IMR-90 (cell line): ENCODE results near the gene GPR15. TPM values are rescaled to one million over a fixed set of nuclear protein-coding genes. Genes with fewer than 3 reads are reported as not detected.

Experiments
- ATAC-seq: fragments of 200-7000 bp; cut with Tn5 transposase; 2 replicates; pipeline ENCODE4 v1.9.1; 2020; ENCODE audit warnings: low read depth, mild to moderate bottlenecking, moderate library complexity
- BruUV-seq: library from RNA; stranded (reverse); fragments of 400-500 nt; replicated peaks from 2 replicates; lab custom pipeline; 2021; lab: Mats Ljungman, UMichigan
- CTCF ChIA-PET: fragments of 300-600 bp; formaldehyde crosslinking; extraction: SDS; loops from one replicate; lab custom pipeline; 2021; ENCODE audit warnings: antibody characterized with exemption; lab: Yijun Ruan, JAX
- POLR2A ChIA-PET: fragments of 300-600 bp; sonication (Branson Sonifier 250); formaldehyde crosslinking; loops from one replicate; lab custom pipeline; 2022; ENCODE audit warnings: antibody characterized with exemption; ENCODE audit not compliant: unreplicated experiment; lab: Charles Lee
- DNase-seq: peaks from one replicate; pipeline ENCODE4 v3.0.0; 2013
- H2AFZ ChIP-seq: replicated peaks from 2 replicates; pipeline ENCODE3; 2013; ENCODE audit warnings: low read length, mild to moderate bottlenecking; ENCODE audit not compliant: poor library complexity
- H2AK5ac ChIP-seq: 2 replicates; pipeline ENCODE4 v1.6.1; 2013; ENCODE audit warnings: low read depth, low read length, inconsistent platforms
- H2AK9ac ChIP-seq: replicated peaks from 2 replicates; pipeline ENCODE3; 2013; ENCODE audit warnings: mild to moderate bottlenecking, low read depth, low read length, moderate library complexity; ENCODE audit not compliant: poor library complexity
- H2BK120ac ChIP-seq: 2 replicates; pipeline ENCODE4 v1.6.1; 2013; ENCODE audit warnings: low read depth, low read length, inconsistent platforms
- H2BK15ac ChIP-seq: 3 replicates; pipeline ENCODE4 v1.6.1; 2013; ENCODE audit warnings: low read depth, low read length, inconsistent platforms
- H2BK20ac ChIP-seq: 2 replicates; pipeline ENCODE4 v1.6.1; 2013; ENCODE audit warnings: low read depth, mild to moderate bottlenecking, inconsistent platforms, low read length, moderate library complexity
- H2BK5ac ChIP-seq: 2 replicates; pipeline ENCODE4 v1.6.1; 2013; ENCODE audit warnings: mild to moderate bottlenecking, low read depth, low read length, inconsistent platforms; ENCODE audit not compliant: poor library complexity, severe bottlenecking
- H3K14ac ChIP-seq: replicated peaks from 2 replicates; pipeline ENCODE4 v1.6.1; 2013; ENCODE audit warnings: low read depth, low read length, inconsistent platforms
- H3K18ac ChIP-seq: 2 replicates; pipeline ENCODE4 v1.6.1; 2013; ENCODE audit warnings: low read depth, low read length, control low read depth
- H3K23ac ChIP-seq: 2 replicates; pipeline ENCODE4 v1.6.1; 2013; ENCODE audit warnings: low read depth, low read length, inconsistent platforms
- H3K27ac ChIP-seq: 2 replicates; pipeline ENCODE4 v1.5.1; 2013; ENCODE audit warnings: mild to moderate bottlenecking, control low read depth, low read length; ENCODE audit not compliant: insufficient read depth
- H3K27me3 ChIP-seq: 2 replicates; pipeline ENCODE4 v1.6.1; 2013; ENCODE audit warnings: low read length; ENCODE audit not compliant: control insufficient read depth, insufficient read depth
- H3K36me3 ChIP-seq: 2 replicates; pipeline ENCODE4 v1.6.1; 2013; ENCODE audit warnings: low read length, mixed read lengths; ENCODE audit not compliant: control insufficient read depth, insufficient read depth
- H3K4ac ChIP-seq: 2 replicates; pipeline ENCODE4 v1.6.1; 2013; ENCODE audit warnings: low read depth, low read length, inconsistent platforms
- H3K4me1 ChIP-seq: 2 replicates; pipeline ENCODE4 v1.6.1; 2013; ENCODE audit warnings: low read length, mixed read lengths; ENCODE audit not compliant: control insufficient read depth, insufficient read depth
- H3K4me2 ChIP-seq: 2 replicates; pipeline ENCODE4 v1.6.1; 2013; ENCODE audit warnings: low read depth, mild to moderate bottlenecking, control low read depth, low read length, moderate library complexity
- H3K4me3 ChIP-seq: 2 replicates; pipeline ENCODE4 v1.5.1; 2013; ENCODE audit warnings: low read depth, mild to moderate bottlenecking, control low read depth, low read length, moderate library complexity; ENCODE audit not compliant: insufficient read depth
- H3K56ac ChIP-seq: 2 replicates; pipeline ENCODE4 v1.6.1; 2013; ENCODE audit warnings: low read length, inconsistent platforms; ENCODE audit not compliant: insufficient read depth; ENCODE audit errors: extremely low read depth
- H3K79me1 ChIP-seq, 2 experiments: 2 replicates each; pipeline ENCODE4 v1.6.1; 2013; ENCODE audit warnings: low read length in 2 of 2, inconsistent platforms in 1 of 2, low read depth in 1 of 2
- H3K9ac ChIP-seq: 2 replicates; pipeline ENCODE4 v1.6.1; 2013; ENCODE audit warnings: low read depth, low read length, control low read depth
- H3K9me1 ChIP-seq: 2 replicates; pipeline ENCODE4 v1.6.1; 2013; ENCODE audit warnings: low read length, inconsistent platforms; ENCODE audit not compliant: insufficient read depth
- H3K9me3 ChIP-seq: 2 replicates; pipeline ENCODE4 v1.6.1; 2013; ENCODE audit warnings: low read length; ENCODE audit not compliant: control insufficient read depth, insufficient read depth
- H4K20me1 ChIP-seq: 2 replicates; pipeline ENCODE4 v1.6.1; 2013; ENCODE audit warnings: low read length, inconsistent platforms; ENCODE audit not compliant: insufficient read depth
- H4K5ac ChIP-seq: 2 replicates; pipeline ENCODE4 v1.6.1; 2013; ENCODE audit warnings: mild to moderate bottlenecking, low read depth, low read length, control low read depth
- H4K8ac ChIP-seq, 2 experiments: 2 replicates each; pipeline ENCODE4 v1.6.1; 2013; ENCODE audit warnings: low read depth in 2 of 2, low read length in 2 of 2, control low read depth in 1 of 2, inconsistent platforms in 1 of 2
- H4K91ac ChIP-seq: 2 replicates; pipeline ENCODE4 v1.6.1; 2013; ENCODE audit warnings: low read depth, low read length, inconsistent platforms; ENCODE audit not compliant: insufficient read depth
- BHLHE40 ChIP-seq: fragments of 150-350 bp; IDR thresholded peaks from 2 replicates; pipeline ENCODE4 v1.6.1; 2016; ENCODE audit warnings: mild to moderate bottlenecking, low read depth, low read length
- FOS ChIP-seq: fragments of 150-350 bp; IDR thresholded peaks from 2 replicates; pipeline ENCODE4 v1.6.1; 2016; ENCODE audit warnings: low read depth, low read length
- MAZ ChIP-seq: IDR thresholded peaks from 2 replicates; pipeline ENCODE4 v1.6.1; 2012; ENCODE audit warnings: low read depth, mild to moderate bottlenecking, low read length, improper control_type of control experiment, moderate library complexity, borderline replicate concordance
- MXI1 ChIP-seq: IDR thresholded peaks from 2 replicates; pipeline ENCODE4 v1.6.1; 2012; ENCODE audit warnings: low read depth, mild to moderate bottlenecking, low read length, moderate library complexity, borderline replicate concordance
- WGBS, 2 experiments: methylation state at CpG; one replicate each; pipeline versions ENCODE4 v1.1.5 to v1.1.7; 2013; ENCODE audit warnings: missing lambda C conversion rate in 2 of 2; ENCODE audit not compliant: insufficient read length in 1 of 2; ENCODE audit errors: extremely low coverage in 2 of 2; 5-methylcytosine and 5-hydroxymethylcytosine counted together
- dilution Hi-C: fragments of 300-500 bp; cut with HindIII; formaldehyde crosslinking; loops from one replicate; pipeline ENCODE4 v1.14.3; 2018; ENCODE audit warnings: low sequenced_read_pairs; ENCODE audit not compliant: unreplicated experiment
- in situ Hi-C: fragments of 300-500 bp; cut with MboI; formaldehyde crosslinking; loops from 3 replicates; pipeline ENCODE4 v1.14.3; 2019; ENCODE audit warnings: low sequenced_read_pairs, inconsistent platforms, mixed read lengths
- intact Hi-C: fragments of 100-400 bp; cut with micrococcal nuclease; formaldehyde crosslinking; loops from 2 replicates; pipeline ENCODE4 v1.10.0; 2022
- microRNA-seq, 2 experiments: library from miRNA; stranded (forward) in 1 of 2; unstranded in 1 of 2; fragments of 10-50 nt in 1 of 2; fragments of <30 nt in 1 of 2; gene quantifications in 1 of 2; microRNA quantifications in 1 of 2; one replicate each; pipeline versions ENCODE3 to v1.1.0; 2013 to 2020; ENCODE audit not compliant: insufficient read depth in 1 of 2, insufficient read length in 1 of 2, unreplicated experiment in 1 of 2
- polyA plus RNA-seq, 3 experiments: library from polyadenylated mRNA; depleted of rRNA; stranded (reverse); fragments of >200 nt; gene quantifications; 2 replicates each; pipeline ENCODE4 v1.2.3, GENCODE V29; 2012; ENCODE audit warnings: low replicate concordance in 1 of 3
- small RNA-seq, 5 experiments: library from RNA; depleted of rRNA; stranded (forward); fragments of <200 nt; gene quantifications; one replicate each; pipeline ENCODE3, GENCODE V24; 2012
- total RNA-seq: library from RNA; depleted of rRNA; stranded (reverse); fragments of >200 nt; gene quantifications from 2 replicates; pipeline ENCODE4 v1.2.3, GENCODE V29; 2012; rRNA removed

GPR15 gene
- total and polyA plus RNA-seq, 2 of the 4 experiments (the other 2 are of a cell fraction), result not detected

DNA sequence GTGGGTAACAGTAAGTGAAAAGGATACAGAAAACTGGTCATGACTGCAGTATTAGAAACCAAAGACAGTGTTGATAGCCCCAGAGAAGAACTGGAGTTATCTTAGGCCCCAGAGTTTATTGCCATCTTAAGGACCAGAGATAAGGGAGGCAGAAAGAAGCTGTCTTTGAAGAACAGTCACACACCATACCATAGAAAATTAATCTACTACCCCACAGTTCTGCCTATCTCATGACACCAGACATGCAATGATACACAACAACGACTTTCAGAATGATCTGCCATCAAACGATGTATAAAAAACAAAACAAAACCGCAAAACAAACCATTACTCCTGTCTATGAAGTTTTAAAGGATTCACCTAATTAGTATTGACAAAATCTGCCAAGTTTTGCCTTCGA lies 52.0 kb downstream of the GPR15 start:
- H2BK120ac ChIP-seq, result no peak overlapping the region
- peaks cover 8 to 9% of the 10 kb centered on the region in 2 experiments; a peak in 3 of 4 replicates for H3K79me1 ChIP-seq
- H3K9me3 ChIP-seq, result no peaks in the 10 kb centered on the region
- H3K27me3 ChIP-seq, result no peaks in the 10 kb centered on the region
- intact Hi-C loops (no loop called here), in situ Hi-C loops (loop anchor here (25.0 kb wide), 1 partner anchor 771 kb away; the partner anchor contains the start of gene CRYBG3), dilution Hi-C loops (no loop called here)
- no peak for ATAC-seq
- H2BK5ac ChIP-seq, result no peak overlapping the region
- H3K9me1 ChIP-seq, result 0 out of 2 replicates have a peak, but pooled peaks cover 2% of the 10 kb centered on the region
- no peak overlapping the region for H3K9ac ChIP-seq
- no peaks in the 10 kb centered on the region for H3K4me1 ChIP-seq
- H2AK9ac ChIP-seq, result no peak overlapping the region
- no peak overlapping the region for H3K4ac ChIP-seq
- H4K91ac ChIP-seq, result no peak overlapping the region
- no peak overlapping the region for H3K14ac ChIP-seq
- ChIA-PET CTCF (no interaction called here), POLR2A (no interaction called here)
- H2AFZ ChIP-seq, result no peak overlapping the region
- H3K18ac ChIP-seq, result no peak overlapping the region
- no peak overlapping the region for H3K4me2 ChIP-seq
- H3K56ac ChIP-seq, result no peak overlapping the region
- DNase-seq, result no peak
- H4K8ac ChIP-seq, result no peak overlapping the region
- WGBS, 2 experiments, result no CpG with 5 or more reads among the region's 4 CpGs
- H2AK5ac ChIP-seq, result no peak overlapping the region
- no peak overlapping the region for H2BK20ac ChIP-seq
- no peak overlapping the region for H3K23ac ChIP-seq
- TF ChIP-seq FOS (no peak), MXI1 (no peak), BHLHE40 (no peak), MAZ (no peak)
- H2BK15ac ChIP-seq, result no peak overlapping the region
- no peaks in the 10 kb centered on the region for H4K20me1 ChIP-seq
- H3K36me3 ChIP-seq, result peaks cover 21% of the 10 kb centered on the region
- H4K5ac ChIP-seq, result no peak overlapping the region
- no TSS peak for BruUV-seq
- H3K4me3 ChIP-seq, result no peak overlapping the region
- no peak overlapping the region for H3K27ac ChIP-seq

Small RNAs within 50 kb of the gene (microRNA-seq; reads per million reads assigned to microRNA genes)
- gene RPL38P4 (ENCODE audit: insufficient read depth, insufficient read length), result not detected

Small RNAs within 50 kb of the gene (small RNA-seq; reads per million reads assigned to genes)
- 0 reads per million in 5 experiments for gene RPL38P4

Other genes starting within 250 kb of the GPR15 start
- not detected in 2 replicates for gene OR5H2, start 249.5 kb upstream of the GPR15 start, total RNA-seq
- gene OR5H2, start 249.5 kb upstream of the GPR15 start, polyA plus RNA-seq (2012; rRNA removed), result not detected in 2 replicates
- not detected in 2 replicates for gene OR5K4, start 178.1 kb upstream of the GPR15 start, total RNA-seq
- gene OR5K4, start 178.1 kb upstream of the GPR15 start, polyA plus RNA-seq (2012; rRNA removed), result not detected in 2 replicates
- not detected in 2 replicates for gene OR5K3, start 141.3 kb upstream of the GPR15 start, total RNA-seq
- not detected in 2 replicates for gene OR5K3, start 141.3 kb upstream of the GPR15 start, polyA plus RNA-seq (2012; rRNA removed)
- gene OR5K1, start 68.8 kb upstream of the GPR15 start, total RNA-seq, result not detected in 2 replicates
- gene OR5K1, start 68.8 kb upstream of the GPR15 start, polyA plus RNA-seq (2012; rRNA removed), result not detected in 2 replicates
- not detected in 2 replicates for gene OR5K2, start 34.3 kb upstream of the GPR15 start, total RNA-seq
- not detected in 2 replicates for gene OR5K2, start 34.3 kb upstream of the GPR15 start, polyA plus RNA-seq (2012; rRNA removed)
- gene CLDND1, start 9.1 kb upstream of the GPR15 start, total RNA-seq, result 78.3 and 125 TPM in 2 replicates
- gene CLDND1, start 9.1 kb upstream of the GPR15 start, polyA plus RNA-seq (2012; rRNA removed), result 67.4 and 75.8 TPM in 2 replicates
- gene CPOX, start 61.6 kb downstream of the GPR15 start, total RNA-seq, result 14.5 and 20.3 TPM in 2 replicates
- 17.9 and 19.4 TPM in 2 replicates for gene CPOX, start 61.6 kb downstream of the GPR15 start, polyA plus RNA-seq (2012; rRNA removed)
- gene ST3GAL6, start 231.4 kb downstream of the GPR15 start, total RNA-seq, result 0.36 and 1.4 TPM in 2 replicates
- 0.83 and 0.99 TPM in 2 replicates for gene ST3GAL6, start 231.4 kb downstream of the GPR15 start, polyA plus RNA-seq (2012; rRNA removed)